Effector memory CD8-positive, alpha-beta T cell (primary cell): ENCODE measurements around the gene PSMD1.
"Not testable (repeated sequence)": the region's sequence is repeated elsewhere in the genome, so short reads cannot be mapped to it uniquely, and the experiment has no call there.

Experiments used
- ATAC-seq: fragments of 150-1000 bp; cut with Tn5 transposase; replicated peaks from 2 replicates; pipeline ENCODE4 v1.10.0; 2021; ENCODE audit warnings: mild to moderate bottlenecking, moderate library complexity
- DNase-seq, 3 experiments: peaks; one replicate each; pipeline ENCODE4 v3.0.0; 2021
- H3K27ac Mint-ChIP-seq, 2 donors: one replicate each; pipeline ENCODE4 v1.8.0; 2022; ENCODE audit warnings: mild to moderate bottlenecking in 2 of 2, mixed read lengths in 2 of 2, moderate library complexity in 2 of 2
- H3K27me3 Mint-ChIP-seq, 2 donors: one replicate each; pipeline ENCODE4 v1.8.0; 2022; ENCODE audit warnings: mixed read lengths in 2 of 2
- H3K36me3 Mint-ChIP-seq: one replicate; pipeline ENCODE4 v1.8.0; 2022; ENCODE audit warnings: mild to moderate bottlenecking, moderate library complexity, mixed read lengths; ENCODE audit not compliant: insufficient read depth
- H3K4me1 Mint-ChIP-seq, 2 donors: one replicate each; pipeline ENCODE4 v1.8.0; 2022; ENCODE audit warnings: low read depth in 2 of 2, mixed read lengths in 2 of 2
- H3K4me3 Mint-ChIP-seq, 2 donors: one replicate each; pipeline ENCODE4 v1.8.0; 2022; ENCODE audit warnings: mild to moderate bottlenecking in 2 of 2, mixed read lengths in 2 of 2, moderate library complexity in 2 of 2
- H3K9me3 Mint-ChIP-seq, 2 donors: one replicate each; pipeline ENCODE4 v1.8.0; 2022; ENCODE audit warnings: mixed read lengths in 2 of 2

PSMD1 gene

GRCh38 chr2:231093933-231094332 lies 37.3 kb downstream of the PSMD1 start:
- DNase-seq = no peak
- H3K9me3 Mint-ChIP-seq = peaks cover 2 to 4% of the 10 kb centered on the region in 2 donors
- no peak for ATAC-seq
- peaks cover 5% of the 10 kb centered on the region for H3K36me3 Mint-ChIP-seq
- no peak overlapping the region for H3K4me3 Mint-ChIP-seq
- no peaks in the 10 kb centered on the region for H3K27me3 Mint-ChIP-seq
- peaks cover 0 to 11% of the 10 kb centered on the region in 2 donors for H3K4me1 Mint-ChIP-seq
- H3K27ac Mint-ChIP-seq = no peak overlapping the region

- peaks cover 0 to 11% of the 10 kb centered on the region in 2 donors for H3K4me1 Mint-ChIP-seq
- peaks cover 2 to 7% of the 10 kb centered on the region in 2 donors for H3K9me3 Mint-ChIP-seq
- no peak overlapping the region for H3K27ac Mint-ChIP-seq
- H3K36me3 Mint-ChIP-seq = peaks cover 8% of the 10 kb centered on the region
- ATAC-seq (no peak), DNase-seq (no peak)
- no peaks in the 10 kb centered on the region for H3K27me3 Mint-ChIP-seq
- H3K4me3 Mint-ChIP-seq = no peak overlapping the region
These were observed 38.2 kb downstream of the PSMD1 start for GRCh38 chr2:231094736-231095346.

- ATAC-seq = no peak
- DNase-seq = no peak
- no peaks in the 10 kb centered on the region for H3K27me3 Mint-ChIP-seq
- no peak overlapping the region for H3K4me3 Mint-ChIP-seq
- H3K9me3 Mint-ChIP-seq = peaks cover 2 to 7% of the 10 kb centered on the region in 2 donors
- H3K4me1 Mint-ChIP-seq = no peaks in the 10 kb centered on the region
- H3K36me3 Mint-ChIP-seq = peaks cover 4% of the 10 kb centered on the region
- no peak overlapping the region for H3K27ac Mint-ChIP-seq
These were observed 43.3 kb downstream of the PSMD1 start for GRCh38 chr2:231099918-231100317.

- H3K4me1 Mint-ChIP-seq, DNase-seq, H3K27ac Mint-ChIP-seq, H3K9me3 Mint-ChIP-seq, ATAC-seq, H3K36me3 Mint-ChIP-seq, H3K4me3 Mint-ChIP-seq, H3K27me3 Mint-ChIP-seq: not testable (repeated sequence)
These were observed 43.7 kb downstream of the PSMD1 start for GRCh38 chr2:231100321-231100720.

GRCh38 chr2:231100990-231101389 lies 44.3 kb downstream of the PSMD1 start:
- ATAC-seq (no peak), DNase-seq (no peak)
- Mint-ChIP-seq H3K9me3 (peaks cover 2 to 7% of the 10 kb centered on the region in 2 donors), H3K27ac (no peak overlapping the region), H3K27me3 (no peaks in the 10 kb centered on the region), H3K4me1 (no peaks in the 10 kb centered on the region), H3K36me3 (peaks cover 4% of the 10 kb centered on the region), H3K4me3 (no peak overlapping the region)

GRCh38 chr2:231102772-231103171 lies 46.1 kb downstream of the PSMD1 start:
- Mint-ChIP-seq H3K9me3 (peaks cover 2 to 7% of the 10 kb centered on the region in 2 donors), H3K27me3 (no peaks in the 10 kb centered on the region), H3K27ac (no peak overlapping the region), H3K4me3 (no peak overlapping the region), H3K36me3 (peaks cover 4% of the 10 kb centered on the region), H3K4me1 (no peaks in the 10 kb centered on the region)
- no peak for ATAC-seq
- no peak for DNase-seq

- Mint-ChIP-seq H3K27me3 (no peaks in the 10 kb centered on the region), H3K36me3 (peaks cover 9% of the 10 kb centered on the region), H3K4me1 (no peaks in the 10 kb centered on the region), H3K9me3 (peaks cover 0 to under 1% of the 10 kb centered on the region in 2 donors), H3K4me3 (no peak overlapping the region), H3K27ac (peak overlapping the region in 1 of 2 donors; percentile 8)
- ATAC-seq = peak; percentile 81
- peak; percentile 34 to 54 (median 42) for DNase-seq
These were observed 47.5 kb downstream of the PSMD1 start for GRCh38 chr2:231104115-231104713.

- DNase-seq (no peak), ATAC-seq (no peak)
These were observed 53.9 kb downstream of the PSMD1 start for GRCh38 chr2:231110551-231110950.

GRCh38 chr2:231111987-231112386 lies 55.3 kb downstream of the PSMD1 start:
- no peaks in the 10 kb centered on the region for H3K9me3 Mint-ChIP-seq
- H3K4me1 Mint-ChIP-seq = peaks cover 0 to 3% of the 10 kb centered on the region in 2 donors
- H3K4me3 Mint-ChIP-seq = no peak overlapping the region
- H3K27me3 Mint-ChIP-seq = no peaks in the 10 kb centered on the region
- peaks cover 25% of the 10 kb centered on the region for H3K36me3 Mint-ChIP-seq
- no peak for DNase-seq
- no peak overlapping the region for H3K27ac Mint-ChIP-seq
- no peak for ATAC-seq

More at GRCh38 chr2:231110551-231110950, 53.9 kb downstream of the PSMD1 start:
- Mint-ChIP-seq H3K4me3 (no peak overlapping the region), H3K36me3 (peaks cover 25% of the 10 kb centered on the region), H3K27me3 (no peaks in the 10 kb centered on the region), H3K27ac (no peak overlapping the region), H3K4me1 (peaks cover 0 to 3% of the 10 kb centered on the region in 2 donors), H3K9me3 (no peaks in the 10 kb centered on the region)

- H3K4me1 Mint-ChIP-seq = peaks cover 3 to 5% of the 10 kb centered on the region in 2 donors
- no peak for DNase-seq
- H3K27me3 Mint-ChIP-seq = no peaks in the 10 kb centered on the region
- no peak for ATAC-seq
- H3K9me3 Mint-ChIP-seq = no peaks in the 10 kb centered on the region
- H3K36me3 Mint-ChIP-seq = peaks cover 23% of the 10 kb centered on the region
- no peak overlapping the region for H3K27ac Mint-ChIP-seq
- no peak overlapping the region for H3K4me3 Mint-ChIP-seq
These were observed 56.8 kb downstream of the PSMD1 start for GRCh38 chr2:231113489-231113888.

- no peak for ATAC-seq
- peak overlapping the region in 1 of 2 donors; percentile 8 for H3K27ac Mint-ChIP-seq
- no peak overlapping the region for H3K4me3 Mint-ChIP-seq
- peaks cover 17% of the 10 kb centered on the region for H3K36me3 Mint-ChIP-seq
- no peaks in the 10 kb centered on the region for H3K9me3 Mint-ChIP-seq
- no peaks in the 10 kb centered on the region for H3K27me3 Mint-ChIP-seq
- DNase-seq = no peak
- H3K4me1 Mint-ChIP-seq = peaks cover 3 to 5% of the 10 kb centered on the region in 2 donors
These were observed 59.0 kb downstream of the PSMD1 start for GRCh38 chr2:231115651-231116050.

- no peak for ATAC-seq
- Mint-ChIP-seq H3K4me1 (peaks cover 3 to 5% of the 10 kb centered on the region in 2 donors), H3K27ac (no peak overlapping the region), H3K4me3 (no peak overlapping the region), H3K27me3 (no peaks in the 10 kb centered on the region), H3K36me3 (peaks cover 15% of the 10 kb centered on the region), H3K9me3 (no peaks in the 10 kb centered on the region)
- DNase-seq = no peak
These were observed 60.5 kb downstream of the PSMD1 start for GRCh38 chr2:231117148-231117547.

GRCh38 chr2:231117922-231118613 lies 61.4 kb downstream of the PSMD1 start:
- Mint-ChIP-seq H3K9me3 (no peaks in the 10 kb centered on the region), H3K4me3 (no peak overlapping the region), H3K27me3 (no peaks in the 10 kb centered on the region), H3K27ac (peak overlapping the region in 1 of 2 donors; percentile 2), H3K4me1 (peaks cover 3 to 5% of the 10 kb centered on the region in 2 donors), H3K36me3 (peaks cover 14% of the 10 kb centered on the region)
- DNase-seq (no peak), ATAC-seq (no peak)

- H3K36me3 Mint-ChIP-seq = peaks cover 14% of the 10 kb centered on the region
- peaks cover 3 to 5% of the 10 kb centered on the region in 2 donors for H3K4me1 Mint-ChIP-seq
- ATAC-seq (no peak), DNase-seq (no peak)
- H3K27ac Mint-ChIP-seq = peak overlapping the region in 1 of 2 donors; percentile 2
- no peak overlapping the region for H3K4me3 Mint-ChIP-seq
- no peaks in the 10 kb centered on the region for H3K27me3 Mint-ChIP-seq
- H3K9me3 Mint-ChIP-seq = no peaks in the 10 kb centered on the region
These were observed 61.9 kb downstream of the PSMD1 start for GRCh38 chr2:231118614-231118942.
